Forelimb muscle (tissue), 1 donor: ENCODE measurements around the gene GJB3. TPM values are rescaled to one million over a fixed set of nuclear protein-coding genes. Genes with fewer than 3 reads are reported as not detected.
"Not testable (repeated sequence)": the region's sequence is repeated elsewhere in the genome, so short reads cannot be mapped to it uniquely, and the experiment has no call there.

Source experiments
- DNase-seq: peaks from one replicate; pipeline ENCODE4 v3.0.0-alpha.2; 2013; ENCODE audit warnings: low read depth
- polyA plus RNA-seq: library from polyadenylated mRNA; unstranded; fragments of 120-200 nt; gene quantifications from one replicate; pipeline ENCODE4 v1.2.1, GENCODE V29; 2013; ENCODE audit not compliant: insufficient read length

Gene GJB3
- not detected for polyA plus RNA-seq

GRCh38 chr1:34781071-34781843 is at the start of gene GJB3:
TSS of gene GJB3 (plus strand) at chr1:34781214. CDS start at chr1:34784763, 3,549 bp downstream.
- no peak for DNase-seq

DNA sequence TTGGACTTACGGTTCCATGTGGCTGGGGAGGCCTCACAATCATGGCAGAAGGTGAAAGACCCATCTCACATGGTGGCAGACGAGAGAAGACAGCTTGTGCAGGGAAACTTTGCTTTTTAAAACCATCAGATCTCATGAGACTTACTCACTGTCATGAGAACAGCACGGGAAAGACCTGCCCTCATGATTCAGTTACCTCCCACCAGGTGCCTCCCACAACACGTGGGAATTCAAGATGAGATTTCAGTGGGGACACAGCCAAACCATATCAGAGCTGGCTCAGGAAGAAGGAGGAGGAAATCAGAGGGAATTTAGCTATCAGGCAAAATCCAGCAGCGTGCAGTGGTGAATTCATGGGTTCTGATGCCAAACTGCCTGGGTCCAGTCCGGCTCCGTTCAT is 48.2 kb upstream of the GJB3 start:
- DNase-seq, result not testable (repeated sequence)

- DNase-seq, result no peak
Observed at GRCh38 chr1:34736692-34737091, 44.3 kb upstream of the GJB3 start.

- DNase-seq, result not testable (repeated sequence)
Observed at GRCh38 chr1:34737236-34737635, 43.8 kb upstream of the GJB3 start.

DNA sequence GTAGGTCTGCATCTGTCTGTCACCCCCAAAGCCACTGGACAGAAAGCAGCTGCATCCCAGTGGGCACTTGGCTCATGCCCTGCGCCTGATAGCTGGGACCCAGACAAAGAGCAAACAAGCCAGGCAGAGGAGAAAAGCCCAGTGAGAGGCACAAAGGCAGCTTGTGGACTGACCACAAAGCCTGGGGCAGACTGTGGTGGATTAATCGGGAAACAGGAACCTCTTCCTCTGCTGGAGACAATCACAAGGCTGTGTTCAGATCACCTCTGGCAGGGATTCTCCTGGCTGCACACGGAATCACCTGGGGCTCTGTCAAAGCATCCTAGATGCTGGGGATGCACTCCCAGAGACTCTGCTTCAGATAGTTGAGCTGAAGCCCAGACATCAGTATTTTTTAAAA is 41.4 kb upstream of the GJB3 start:
- DNase-seq, result no peak

DNA sequence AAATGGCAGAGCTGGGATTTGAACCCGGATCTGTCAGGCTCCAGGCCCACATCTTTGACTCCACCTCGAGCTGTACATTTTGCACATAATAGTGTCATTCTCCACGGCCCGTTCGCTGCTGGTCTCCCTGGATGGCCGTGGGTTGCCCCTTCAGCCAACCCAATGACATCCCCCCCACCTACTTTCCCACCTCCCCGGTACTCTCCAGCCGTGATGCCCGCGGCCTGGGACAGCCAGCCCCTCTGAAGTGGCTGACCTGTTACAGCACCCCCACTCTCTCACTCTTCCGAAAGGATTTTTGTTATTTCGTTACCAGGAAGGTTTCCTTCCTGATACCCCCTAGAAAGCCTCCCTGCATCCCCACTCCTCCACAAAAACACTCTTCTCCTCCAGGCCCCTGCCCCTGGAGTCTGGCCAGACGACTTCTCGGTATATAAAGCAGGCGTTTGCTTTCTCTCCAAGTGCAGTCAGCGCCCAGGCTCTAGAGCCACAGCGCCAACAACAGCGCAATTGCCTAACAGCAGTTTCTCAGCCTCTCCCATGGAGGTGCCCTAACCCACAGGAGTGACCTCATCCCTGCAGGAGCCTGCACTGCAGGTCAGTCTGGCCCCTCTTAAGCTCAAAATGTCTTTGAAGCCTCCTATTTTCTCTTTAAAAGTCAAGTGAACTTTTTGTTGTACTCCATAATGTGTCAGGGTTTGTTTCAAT is 40.7 kb upstream of the GJB3 start:
- DNase-seq, result no peak

DNA sequence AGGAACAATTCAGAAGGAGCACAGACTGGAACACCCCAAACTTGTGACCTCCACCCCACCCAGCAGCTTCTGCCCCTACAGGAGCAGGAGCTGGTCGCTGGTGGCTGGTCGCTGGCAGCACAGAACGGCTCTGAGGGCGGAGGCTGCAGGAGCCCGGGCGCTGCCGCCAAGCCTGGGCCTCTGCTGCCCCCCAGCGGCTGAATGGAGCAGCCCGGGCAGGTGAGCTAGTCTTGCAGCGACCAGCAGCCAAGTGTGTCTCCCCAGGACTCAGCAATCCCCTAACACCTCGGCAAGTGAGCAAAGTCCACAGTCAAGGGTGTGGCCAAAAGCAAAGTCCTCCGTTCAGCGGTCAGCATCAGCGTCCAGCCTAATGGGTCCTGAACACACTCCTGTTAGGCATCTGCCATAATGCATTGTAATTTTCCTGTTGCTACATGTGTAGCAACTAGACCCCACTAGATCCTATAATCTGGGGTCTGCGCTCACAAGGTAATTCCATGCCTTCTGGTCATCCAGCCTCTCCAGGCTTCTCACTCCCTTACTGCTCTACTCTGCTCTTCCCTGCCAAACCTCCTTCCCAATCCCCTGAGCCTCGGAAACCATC is 38.2 kb upstream of the GJB3 start:
- DNase-seq, result peak; percentile 14

GRCh38 chr1:34743775-34744174 is 37.2 kb upstream of the GJB3 start:
- no peak for DNase-seq

- DNase-seq, result no peak
Observed at GRCh38 chr1:34744851-34745250, 36.2 kb upstream of the GJB3 start.

DNA sequence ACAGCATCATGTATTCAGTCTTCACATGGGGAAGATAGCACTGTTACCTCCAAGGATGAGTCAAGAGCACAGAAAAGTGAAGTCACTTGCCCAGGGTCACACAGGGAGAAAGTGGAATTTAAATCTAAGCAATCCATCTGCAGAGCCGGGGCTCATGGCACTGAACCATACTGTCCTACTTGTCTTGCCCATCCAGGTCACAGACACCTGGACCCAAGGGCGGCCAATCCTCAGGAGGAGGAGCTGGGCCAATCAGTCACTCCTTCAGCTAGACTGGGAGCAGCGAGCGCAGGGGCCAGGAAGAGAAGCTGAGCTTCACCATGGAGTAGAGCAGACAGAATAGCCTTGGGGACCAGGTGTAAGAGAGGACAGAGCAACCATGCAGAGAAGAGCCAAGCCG is 35.3 kb upstream of the GJB3 start:
- no peak for DNase-seq

- DNase-seq, result no peak
Observed at GRCh38 chr1:34746101-34746500, 34.9 kb upstream of the GJB3 start.

DNA sequence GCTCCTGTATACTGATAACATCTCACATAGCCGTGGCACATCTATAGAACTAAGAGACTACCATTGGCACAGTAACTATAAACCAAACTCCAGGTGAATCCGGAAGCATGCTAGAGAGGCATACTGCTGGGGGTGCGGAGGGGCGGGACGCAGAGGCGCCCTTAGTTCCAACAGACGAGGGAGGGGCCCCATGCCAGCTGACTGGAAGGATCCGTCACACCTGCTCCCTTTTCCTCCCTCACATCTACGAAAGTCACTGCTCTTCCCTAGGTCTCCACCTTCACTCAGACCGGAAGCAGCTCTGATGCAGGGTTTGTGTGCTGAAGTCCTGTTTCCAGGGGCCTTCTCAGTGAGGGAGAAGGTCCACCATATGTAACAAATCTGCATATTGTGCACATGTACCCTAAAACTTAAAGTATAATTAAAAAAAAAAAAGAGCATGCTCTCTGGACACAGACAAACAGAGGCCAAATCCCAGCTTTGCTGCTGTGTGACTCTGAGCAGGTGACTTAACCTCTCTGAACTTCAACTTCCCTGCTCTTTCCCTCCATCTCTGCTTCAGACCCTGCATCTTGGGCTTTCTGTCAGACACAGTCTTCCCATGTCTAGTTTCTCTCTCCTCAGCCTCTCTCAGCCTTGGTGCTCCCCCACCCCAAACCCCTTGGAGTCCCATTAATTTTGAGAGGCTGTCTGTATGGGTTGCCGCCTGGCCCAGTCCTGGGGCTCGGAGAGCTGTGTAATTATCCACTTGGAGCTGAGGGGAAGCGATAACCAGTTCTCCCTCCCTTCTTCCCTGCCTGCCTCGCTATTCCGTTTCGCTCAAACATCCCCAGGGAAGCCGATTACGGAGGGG is 34.0 kb upstream of the GJB3 start:
- DNase-seq, result no peak

DNA sequence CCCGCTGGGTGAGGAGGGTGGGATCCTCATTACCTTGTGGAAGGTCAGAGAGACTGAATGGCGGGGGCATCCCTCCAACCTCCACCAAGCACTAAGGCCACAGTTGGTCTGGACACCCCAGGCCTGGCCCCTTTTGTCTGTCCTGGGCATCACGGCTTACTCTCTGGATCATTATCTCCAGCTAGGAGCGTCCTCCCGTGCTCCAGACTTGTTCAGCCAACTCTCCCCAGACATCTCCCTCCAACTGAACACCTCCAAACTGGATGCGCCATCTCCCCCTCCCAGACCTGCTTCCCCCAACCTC is 33.4 kb upstream of the GJB3 start:
- no peak for DNase-seq

- no peak for DNase-seq
Observed at GRCh38 chr1:34749992-34750391, 31.0 kb upstream of the GJB3 start.

- no peak for DNase-seq
Observed at GRCh38 chr1:34750610-34751009, 30.4 kb upstream of the GJB3 start.

GRCh38 chr1:34753163-34753562 is 27.9 kb upstream of the GJB3 start:
- DNase-seq, result no peak

DNA sequence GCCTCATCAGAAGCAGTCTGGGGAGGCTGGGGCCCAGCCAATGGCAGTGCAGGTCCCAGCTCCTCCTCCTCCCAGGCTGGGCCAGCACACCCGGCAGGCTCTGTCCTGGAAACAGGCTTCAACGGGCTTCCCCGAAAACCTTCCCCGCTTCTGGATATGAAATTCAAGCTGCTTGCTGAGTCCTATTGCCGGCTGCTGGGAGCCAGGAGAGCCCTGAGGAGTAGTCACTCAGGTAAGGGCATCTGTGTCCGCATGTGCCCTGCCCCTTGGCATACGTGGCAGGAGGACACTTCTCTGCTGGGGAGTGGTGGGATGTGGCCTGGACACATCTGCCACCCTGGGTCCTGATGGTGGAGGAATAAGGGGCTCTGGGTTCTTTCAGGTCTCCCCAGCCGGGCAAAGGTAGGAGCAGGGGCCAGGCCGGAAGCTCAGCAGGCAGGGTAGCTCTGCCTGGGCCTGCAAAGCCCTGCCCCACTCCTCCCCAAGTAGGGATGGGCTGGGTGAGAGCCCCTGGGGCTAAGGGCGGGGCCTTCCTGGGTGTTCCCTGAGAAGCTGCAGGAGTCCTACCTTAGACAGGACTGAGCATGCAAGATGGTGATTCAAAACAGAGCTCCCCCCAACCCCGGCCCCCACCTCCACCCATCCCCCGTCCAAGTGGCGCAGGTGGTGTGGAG is 25.9 kb upstream of the GJB3 start, which contains the start of gene GJB5:
Gene GJB5 (plus strand): TSS at position 84 of the 674 bp plus-strand sequence. CDS start 2,284 bp downstream, outside the sequence.
- DNase-seq, result no peak

DNA sequence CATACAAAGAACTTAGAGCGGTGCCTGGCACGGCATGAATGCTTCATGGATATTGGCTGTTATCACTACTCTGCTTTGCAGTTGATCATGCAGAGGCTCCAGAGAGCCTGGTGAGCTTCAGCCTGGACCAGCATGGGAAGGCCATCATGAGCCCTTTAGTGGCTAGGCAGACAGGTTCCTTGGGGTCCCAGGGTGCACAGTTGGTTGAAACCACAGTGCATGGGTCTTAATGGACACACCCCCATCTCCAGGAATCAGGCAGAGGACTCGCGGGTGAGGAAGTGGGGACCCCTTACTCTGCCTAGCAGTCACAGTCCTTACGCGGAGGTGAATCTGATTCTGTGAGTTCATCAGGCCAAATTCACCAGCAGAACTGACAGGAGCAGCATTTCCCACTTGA is 25.1 kb upstream of the GJB3 start:
- DNase-seq, result no peak

- DNase-seq, result no peak
Observed at GRCh38 chr1:34757386-34757785, 23.6 kb upstream of the GJB3 start.

DNA sequence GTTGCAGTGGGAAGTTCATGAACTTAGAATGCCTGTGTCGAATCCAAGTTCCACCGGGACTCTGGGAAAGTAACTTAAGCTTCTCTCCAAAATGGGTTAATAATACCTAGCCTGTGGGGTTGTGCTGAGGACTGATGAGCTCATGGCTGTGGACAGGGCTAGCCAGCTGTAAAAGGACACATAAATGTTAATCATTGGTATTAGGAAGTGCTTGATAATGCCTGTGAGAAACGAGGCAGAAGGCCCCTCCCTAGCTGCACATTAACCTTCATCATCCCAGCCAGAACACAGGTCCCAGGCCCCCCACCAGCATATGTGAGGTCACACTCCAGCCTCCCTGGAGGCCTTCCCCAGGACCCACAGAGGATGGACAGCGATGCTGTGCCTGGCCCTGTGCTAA is 22.3 kb upstream of the GJB3 start:
- DNase-seq, result no peak
